Memory B cell (primary cell): Measurements from ENCODE around the gene NECAB2.

Experiments
- ATAC-seq: fragments of 150-1000 bp; cut with Tn5 transposase; 2 replicates; pipeline ENCODE4 v1.10.0; 2021; ENCODE audit warnings: low read depth, mild to moderate bottlenecking, moderate library complexity
- DNase-seq, 2 donors: peaks; one replicate each; pipeline ENCODE4 v3.0.0; 2022; ENCODE audit warnings: low spot score in 2 of 2
- H3K27ac Mint-ChIP-seq: one replicate; pipeline ENCODE4 v1.8.0; 2022; ENCODE audit warnings: mild to moderate bottlenecking, moderate library complexity, mixed read lengths
- H3K27me3 Mint-ChIP-seq: one replicate; pipeline ENCODE4 v1.8.0; 2022; ENCODE audit warnings: mixed read lengths
- H3K36me3 Mint-ChIP-seq: one replicate; pipeline ENCODE4 v1.8.0; 2022; ENCODE audit warnings: mild to moderate bottlenecking, mixed read lengths
- H3K4me1 Mint-ChIP-seq: one replicate; pipeline ENCODE4 v1.8.0; 2022; ENCODE audit warnings: mixed read lengths
- H3K4me3 Mint-ChIP-seq: one replicate; pipeline ENCODE4 v1.8.0; 2022; ENCODE audit warnings: mild to moderate bottlenecking, moderate library complexity, mixed read lengths
- H3K9me3 Mint-ChIP-seq: one replicate; pipeline ENCODE4 v1.8.0; 2022; ENCODE audit warnings: mixed read lengths

Gene NECAB2

GRCh38 chr16:83973077-83973476 is 5.0 kb downstream of the NECAB2 start:
- Mint-ChIP-seq H3K9me3 (peaks cover 2% of the 10 kb centered on the region), H3K36me3 (peaks cover 2% of the 10 kb centered on the region), H3K27me3 (peaks cover 24% of the 10 kb centered on the region), H3K4me1 (peaks cover 6% of the 10 kb centered on the region), H3K27ac (no peak overlapping the region), H3K4me3 (no peak overlapping the region)
- no peak for ATAC-seq
- no peak for DNase-seq

- ATAC-seq (no peak), DNase-seq (no peak)
- no peak overlapping the region for H3K4me3 Mint-ChIP-seq
- H3K27ac Mint-ChIP-seq = no peak overlapping the region
- H3K27me3 Mint-ChIP-seq = peaks cover 24% of the 10 kb centered on the region
- peaks cover 2% of the 10 kb centered on the region for H3K36me3 Mint-ChIP-seq
- peaks cover 3% of the 10 kb centered on the region for H3K9me3 Mint-ChIP-seq
- H3K4me1 Mint-ChIP-seq = peaks cover 6% of the 10 kb centered on the region
Measured at GRCh38 chr16:83973581-83974385, 5.7 kb downstream of the NECAB2 start.

- peaks cover 2% of the 10 kb centered on the region for H3K36me3 Mint-ChIP-seq
- H3K27ac Mint-ChIP-seq = no peak overlapping the region
- ATAC-seq (no peak), DNase-seq (no peak)
- H3K4me3 Mint-ChIP-seq = no peak overlapping the region
- peaks cover 6% of the 10 kb centered on the region for H3K9me3 Mint-ChIP-seq
- H3K27me3 Mint-ChIP-seq = peaks cover 20% of the 10 kb centered on the region
- H3K4me1 Mint-ChIP-seq = peaks cover 2% of the 10 kb centered on the region
Measured at GRCh38 chr16:83974475-83974874, 6.4 kb downstream of the NECAB2 start.

GRCh38 chr16:83975590-83976260 is 7.7 kb downstream of the NECAB2 start:
- peaks cover 6% of the 10 kb centered on the region for H3K9me3 Mint-ChIP-seq
- no peak overlapping the region for H3K4me3 Mint-ChIP-seq
- ATAC-seq (no peak), DNase-seq (no peak)
- H3K4me1 Mint-ChIP-seq = peaks cover 2% of the 10 kb centered on the region
- peaks cover 15% of the 10 kb centered on the region for H3K27me3 Mint-ChIP-seq
- H3K36me3 Mint-ChIP-seq = peaks cover 2% of the 10 kb centered on the region
- H3K27ac Mint-ChIP-seq = no peak overlapping the region

- Mint-ChIP-seq H3K4me1 (peaks cover 2% of the 10 kb centered on the region), H3K27ac (no peak overlapping the region), H3K9me3 (peaks cover 6% of the 10 kb centered on the region), H3K4me3 (no peak overlapping the region), H3K36me3 (peaks cover 2% of the 10 kb centered on the region), H3K27me3 (peaks cover 12% of the 10 kb centered on the region)
- DNase-seq = no peak
- no peak for ATAC-seq
Measured at GRCh38 chr16:83977056-83977815, 9.2 kb downstream of the NECAB2 start.

GRCh38 chr16:83978401-83978904 is 10.4 kb downstream of the NECAB2 start:
- Mint-ChIP-seq H3K4me3 (no peak overlapping the region), H3K36me3 (peaks cover 2% of the 10 kb centered on the region), H3K27me3 (peaks cover 12% of the 10 kb centered on the region), H3K27ac (no peak overlapping the region), H3K4me1 (peaks cover 2% of the 10 kb centered on the region), H3K9me3 (peaks cover 6% of the 10 kb centered on the region)
- no peak for ATAC-seq
- no peak for DNase-seq

DNA sequence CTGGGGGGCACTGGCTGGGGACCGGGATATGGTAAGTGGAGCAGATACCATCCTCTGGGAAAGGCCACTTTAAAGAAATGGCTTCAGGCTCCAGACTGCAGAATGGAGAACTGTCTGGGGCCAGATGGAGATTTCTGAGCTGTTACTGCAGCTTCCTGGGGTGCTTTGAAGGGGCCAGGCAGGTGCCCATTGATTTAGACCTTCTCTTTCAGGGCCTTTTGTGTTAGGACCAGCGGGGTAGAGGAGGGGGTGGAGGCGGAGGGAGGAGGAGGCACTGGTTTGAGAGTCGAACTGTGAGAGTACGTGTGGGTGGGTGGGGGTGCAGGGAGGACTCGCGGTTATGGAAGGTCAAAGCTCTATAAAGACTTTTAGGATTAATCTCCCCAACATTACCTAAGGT is 11.4 kb downstream of the NECAB2 start:
- ATAC-seq (no peak), DNase-seq (no peak)
- Mint-ChIP-seq H3K9me3 (peaks cover 6% of the 10 kb centered on the region), H3K27ac (no peak overlapping the region), H3K36me3 (peaks cover 2% of the 10 kb centered on the region), H3K4me1 (peaks cover 2% of the 10 kb centered on the region), H3K27me3 (peaks cover 11% of the 10 kb centered on the region), H3K4me3 (no peak overlapping the region)

GRCh38 chr16:83980794-83981193 is 12.8 kb downstream of the NECAB2 start:
- peaks cover 4% of the 10 kb centered on the region for H3K9me3 Mint-ChIP-seq
- ATAC-seq (no peak), DNase-seq (no peak)
- H3K27ac Mint-ChIP-seq = no peak overlapping the region
- H3K4me3 Mint-ChIP-seq = no peak overlapping the region
- H3K36me3 Mint-ChIP-seq = no peaks in the 10 kb centered on the region
- no peaks in the 10 kb centered on the region for H3K4me1 Mint-ChIP-seq
- H3K27me3 Mint-ChIP-seq = no peaks in the 10 kb centered on the region

GRCh38 chr16:83981799-83982198 is 13.8 kb downstream of the NECAB2 start:
- no peaks in the 10 kb centered on the region for H3K4me1 Mint-ChIP-seq
- no peaks in the 10 kb centered on the region for H3K36me3 Mint-ChIP-seq
- H3K9me3 Mint-ChIP-seq = peaks cover 4% of the 10 kb centered on the region
- DNase-seq (no peak), ATAC-seq (no peak)
- H3K27me3 Mint-ChIP-seq = peaks cover 3% of the 10 kb centered on the region
- no peak overlapping the region for H3K27ac Mint-ChIP-seq
- no peak overlapping the region for H3K4me3 Mint-ChIP-seq

DNA sequence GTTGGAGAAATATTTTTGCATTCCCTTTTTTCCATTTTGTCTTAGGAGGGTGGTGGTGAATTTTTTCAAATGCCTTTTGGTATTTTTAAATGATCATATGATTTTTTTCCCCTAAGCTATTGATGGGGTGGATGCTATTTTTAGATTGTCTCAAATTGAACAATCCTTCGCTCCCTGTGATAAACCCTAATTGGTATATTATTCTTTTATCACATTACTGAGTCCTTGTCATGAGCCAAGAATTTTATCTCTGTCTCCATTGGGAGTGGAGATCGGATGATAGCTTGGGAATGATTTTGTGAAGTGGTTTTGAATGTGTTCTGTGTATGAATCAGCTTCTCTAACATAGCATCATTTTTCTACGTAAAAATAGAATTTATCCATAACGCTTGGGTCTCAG is 15.4 kb downstream of the NECAB2 start:
- Mint-ChIP-seq H3K27me3 (peaks cover 3% of the 10 kb centered on the region), H3K4me3 (no peak overlapping the region), H3K4me1 (no peaks in the 10 kb centered on the region), H3K9me3 (peaks cover 4% of the 10 kb centered on the region), H3K36me3 (no peaks in the 10 kb centered on the region), H3K27ac (no peak overlapping the region)
- DNase-seq = no peak
- ATAC-seq = no peak

DNA sequence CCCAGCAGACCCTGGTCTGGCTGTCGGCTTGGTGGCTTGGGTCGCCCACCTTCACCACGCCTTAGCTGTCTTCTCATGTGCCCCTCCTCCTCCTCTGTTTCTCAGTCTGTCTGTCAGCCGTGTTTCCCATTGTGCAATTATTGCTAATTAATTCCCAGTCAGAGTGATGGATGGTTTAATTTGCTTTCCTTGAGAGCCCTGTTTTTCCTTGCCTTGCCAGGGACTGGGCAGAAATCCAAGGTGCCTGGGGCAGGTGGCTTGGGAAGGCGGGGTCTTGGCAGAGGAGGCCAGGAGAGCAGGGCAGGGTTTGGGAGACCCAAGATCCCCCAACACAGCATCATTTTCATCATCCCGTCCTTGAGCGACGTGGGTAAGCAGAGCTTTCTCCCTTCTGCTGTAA is 21.3 kb downstream of the NECAB2 start:
- H3K27ac Mint-ChIP-seq = no peak overlapping the region
- no peak for DNase-seq
- H3K36me3 Mint-ChIP-seq = peaks cover 2% of the 10 kb centered on the region
- peaks cover 25% of the 10 kb centered on the region for H3K27me3 Mint-ChIP-seq
- no peak overlapping the region for H3K4me3 Mint-ChIP-seq
- ATAC-seq = no peak
- no peaks in the 10 kb centered on the region for H3K4me1 Mint-ChIP-seq
- peaks cover 4% of the 10 kb centered on the region for H3K9me3 Mint-ChIP-seq

GRCh38 chr16:83990492-83990891 is 22.4 kb downstream of the NECAB2 start:
- no peak overlapping the region for H3K4me3 Mint-ChIP-seq
- peaks cover 2% of the 10 kb centered on the region for H3K36me3 Mint-ChIP-seq
- peaks cover 4% of the 10 kb centered on the region for H3K9me3 Mint-ChIP-seq
- H3K27ac Mint-ChIP-seq = no peak overlapping the region
- H3K27me3 Mint-ChIP-seq = peaks cover 25% of the 10 kb centered on the region
- DNase-seq (no peak), ATAC-seq (no peak)
- no peaks in the 10 kb centered on the region for H3K4me1 Mint-ChIP-seq

GRCh38 chr16:83992624-83993023 is 24.6 kb downstream of the NECAB2 start:
- H3K9me3 Mint-ChIP-seq = peaks cover 4% of the 10 kb centered on the region
- DNase-seq = no peak
- peaks cover 23% of the 10 kb centered on the region for H3K27me3 Mint-ChIP-seq

GRCh38 chr16:83994087-83994486 is 26.0 kb downstream of the NECAB2 start:
- DNase-seq (no peak), ATAC-seq (no peak)
- peaks cover 22% of the 10 kb centered on the region for H3K27me3 Mint-ChIP-seq
- H3K4me1 Mint-ChIP-seq = no peaks in the 10 kb centered on the region
- no peak overlapping the region for H3K27ac Mint-ChIP-seq
- H3K9me3 Mint-ChIP-seq = peaks cover 4% of the 10 kb centered on the region
- peaks cover 2% of the 10 kb centered on the region for H3K36me3 Mint-ChIP-seq
- no peak overlapping the region for H3K4me3 Mint-ChIP-seq

More at GRCh38 chr16:83992624-83993023, 24.6 kb downstream of the NECAB2 start:
- no peak for ATAC-seq
- H3K4me3 Mint-ChIP-seq = no peak overlapping the region
- no peaks in the 10 kb centered on the region for H3K4me1 Mint-ChIP-seq
- peaks cover 2% of the 10 kb centered on the region for H3K36me3 Mint-ChIP-seq
- no peak overlapping the region for H3K27ac Mint-ChIP-seq
